Gastrocnemius medialis (tissue), 4 donors: ENCODE measurements around the gene CFLAR.

ENCODE experiments used
- POLR2A ChIP-seq, 2 donors: fragments of 450-650 bp; IDR thresholded peaks; one replicate each; pipeline ENCODE4 v1.6.1; 2017; ENCODE audit warnings: antibody characterized with exemption in 2 of 2, mild to moderate bottlenecking in 2 of 2, moderate library complexity in 2 of 2
- TF ChIP-seq, protein P1 (sequence below), 5 experiments: fragments of 450-650 bp in 3 of 5; fragments of 200-600 bp in 2 of 5; sonication (generic) in 2 of 5; IDR thresholded peaks in 4 of 5; conservative IDR thresholded peaks in 1 of 5; 1 replicate in 4 of 5; 2 replicates in 1 of 5; pipeline ENCODE4 v1.5.1; 2016 to 2019; ENCODE audit warnings: antibody characterized with exemption in 5 of 5, mild to moderate bottlenecking in 3 of 5, moderate library complexity in 3 of 5

DNA sequence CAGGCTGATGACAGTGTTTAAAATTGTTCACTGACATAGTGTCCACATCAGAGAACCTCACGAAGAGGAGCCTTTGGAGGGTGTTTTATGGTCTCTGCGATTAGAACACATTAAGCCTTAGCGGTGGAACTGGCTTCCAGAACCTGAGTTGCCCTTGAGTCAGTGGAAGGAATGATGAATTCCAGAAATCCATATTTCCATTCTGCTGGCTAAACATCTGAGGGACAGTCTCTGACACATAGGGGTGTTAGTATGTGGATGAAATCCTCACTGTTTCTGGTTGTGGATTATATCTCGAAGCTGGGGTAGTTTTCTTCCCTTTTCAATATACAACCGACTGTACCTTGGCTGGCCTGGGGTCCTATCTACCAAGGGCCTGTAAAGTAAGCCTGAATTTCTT is 71.0 kb downstream of the CFLAR start:
- TF ChIP-seq, protein P1, sequence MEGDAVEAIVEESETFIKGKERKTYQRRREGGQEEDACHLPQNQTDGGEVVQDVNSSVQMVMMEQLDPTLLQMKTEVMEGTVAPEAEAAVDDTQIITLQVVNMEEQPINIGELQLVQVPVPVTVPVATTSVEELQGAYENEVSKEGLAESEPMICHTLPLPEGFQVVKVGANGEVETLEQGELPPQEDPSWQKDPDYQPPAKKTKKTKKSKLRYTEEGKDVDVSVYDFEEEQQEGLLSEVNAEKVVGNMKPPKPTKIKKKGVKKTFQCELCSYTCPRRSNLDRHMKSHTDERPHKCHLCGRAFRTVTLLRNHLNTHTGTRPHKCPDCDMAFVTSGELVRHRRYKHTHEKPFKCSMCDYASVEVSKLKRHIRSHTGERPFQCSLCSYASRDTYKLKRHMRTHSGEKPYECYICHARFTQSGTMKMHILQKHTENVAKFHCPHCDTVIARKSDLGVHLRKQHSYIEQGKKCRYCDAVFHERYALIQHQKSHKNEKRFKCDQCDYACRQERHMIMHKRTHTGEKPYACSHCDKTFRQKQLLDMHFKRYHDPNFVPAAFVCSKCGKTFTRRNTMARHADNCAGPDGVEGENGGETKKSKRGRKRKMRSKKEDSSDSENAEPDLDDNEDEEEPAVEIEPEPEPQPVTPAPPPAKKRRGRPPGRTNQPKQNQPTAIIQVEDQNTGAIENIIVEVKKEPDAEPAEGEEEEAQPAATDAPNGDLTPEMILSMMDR (IDR thresholded peaks at IDR 0.05 in 4 of 5, conservative IDR thresholded peaks at IDR 0.05 in 1 of 5), result no peak
- no peak for TF ChIP-seq POLR2A (IDR thresholded peaks at IDR 0.05)
